ENCODE results near the gene TOM1L2. TPM values are rescaled to one million over a fixed set of nuclear protein-coding genes. Genes with fewer than 3 reads are reported as not detected.
A peak's percentile ranks its signal among the peaks of the same experiment; 100 is the strongest.

The TOM1L2 gene
- total and polyA plus RNA-seq, 2 of the 4 experiments (the other 2 are of a cell fraction): 34.4 to 51.7 TPM

GRCh38 chr17:17837380-17837821, 134.8 kb downstream of the TOM1L2 start:
- TF ChIP-seq CEBPB (IDR thresholded peaks at IDR 0.05; ENCODE audit: low read depth, low read length): peak; percentile 53; the same call in 1 of the 2 replicates
- peak; percentile 9 for TF ChIP-seq RCOR1 (IDR thresholded peaks at IDR 0.05; ENCODE audit: insufficient replicate concordance, low read length)
- no peak for TF ChIP-seq BHLHE40 (IDR thresholded peaks at IDR 0.05; ENCODE audit: low read depth, low read length)
- in situ Hi-C loops (cut with MboI; ENCODE audit: low sequenced_read_pairs): no loop called here
- no peaks in the 10 kb centered on the region for H3K9me3 ChIP-seq (ENCODE audit: control insufficient read depth, insufficient read depth, low read length)
- peak overlapping the region; percentile 52 for H3K23ac ChIP-seq (ENCODE audit: low read depth, low read length)
- peak overlapping the region; percentile 30 for H2BK20ac ChIP-seq (ENCODE audit: low read depth, low read length)
- peak overlapping the region; percentile 51 for H3K4me2 ChIP-seq (ENCODE audit: low read depth, low read length)
- H3K4ac ChIP-seq (ENCODE audit: low read depth, low read length): peak overlapping the region; percentile 84
- peak overlapping the region; percentile 69 for H4K5ac ChIP-seq (ENCODE audit: low read depth, low read length)
- peaks cover 24% of the 10 kb centered on the region for H4K20me1 ChIP-seq (ENCODE audit: insufficient read depth, low read length)
- peak overlapping the region; percentile 80 for H2BK5ac ChIP-seq (ENCODE audit: low read depth, low read length, poor library complexity, severe bottlenecking)
- 0 out of 2 replicates have a peak, but pooled peaks cover 2% of the 10 kb centered on the region for H3K36me3 ChIP-seq (ENCODE audit: control insufficient read depth, insufficient read depth, low read length)
- peak overlapping the region; percentile 75; the same call in 1 of the 2 replicates for H3K56ac ChIP-seq (ENCODE audit: extremely low read depth, insufficient read depth, low read length)
- TSS peak; percentile 68 for BruUV-seq (replicated peaks)
- peak overlapping the region; percentile 94 for H3K27ac ChIP-seq (ENCODE audit: insufficient read depth, low read length)
- H3K4me1 ChIP-seq (ENCODE audit: control insufficient read depth, insufficient read depth, low read length): peaks cover 44% of the 10 kb centered on the region
- H3K18ac ChIP-seq (ENCODE audit: low read depth, low read length): peak overlapping the region; percentile 30
- peak overlapping the region; percentile 54 for H3K9ac ChIP-seq (ENCODE audit: low read depth, low read length)
- DNase-seq (peak; percentile 81), ATAC-seq (ENCODE audit: low read depth) (peak; percentile 7)
- no peak overlapping the region; the same call in 1 of the 2 replicates for H3K4me3 ChIP-seq (ENCODE audit: insufficient read depth, low read depth, low read length)
- peak overlapping the region; percentile 92; the same call in 2 of the 3 replicates for H2BK15ac ChIP-seq (ENCODE audit: low read depth, low read length)
- ChIA-PET CTCF (no interaction called here), POLR2A (ENCODE audit: unreplicated experiment) (interaction anchor here (0.6 kb wide), 1 partner anchor 161 kb away, joined by 3 read pairs; no protein-coding TSS in a partner anchor)
- H4K91ac ChIP-seq (ENCODE audit: insufficient read depth, low read depth, low read length): peak overlapping the region; percentile 90
- H4K8ac ChIP-seq (ENCODE audit: low read depth in 2 of 2, low read length in 2 of 2): peak overlapping the region; percentile 52 to 75
- peak overlapping the region; percentile 97 for H2AK5ac ChIP-seq (ENCODE audit: low read depth, low read length)
- peaks cover 11 to 58% of the 10 kb centered on the region in 2 experiments; a peak in 3 of 4 replicates for H3K79me1 ChIP-seq (ENCODE audit: low read depth in 1 of 2, low read length in 2 of 2)
- H3K14ac ChIP-seq (replicated peaks; ENCODE audit: low read depth, low read length): peak overlapping the region; percentile 53
- H2AFZ ChIP-seq (replicated peaks; ENCODE audit: low read length, poor library complexity): peak overlapping the region; percentile 86
- peak overlapping the region; percentile 94 for H2BK120ac ChIP-seq (ENCODE audit: low read depth, low read length)
- intact Hi-C loops (cut with micrococcal nuclease): no loop called here
- peaks cover 29% of the 10 kb centered on the region for H3K9me1 ChIP-seq (ENCODE audit: insufficient read depth, low read length)
- dilution Hi-C loops (cut with HindIII; ENCODE audit: low sequenced_read_pairs, unreplicated experiment): no loop called here
- no peaks in the 10 kb centered on the region for H3K27me3 ChIP-seq (ENCODE audit: control insufficient read depth, insufficient read depth, low read length)
- peak overlapping the region; percentile 83 for H2AK9ac ChIP-seq (replicated peaks; ENCODE audit: low read depth, low read length, poor library complexity)
- WGBS, 2 experiments (ENCODE audit: extremely low coverage in 2 of 2, insufficient read length in 1 of 2): 100% methylated on average over 2 of the region's 3 CpGs; no CpG with 5 or more reads in 1 of the 2 experiments

Data from IMR-90 (cell line).